NCI-H2227 treated with DMSO at 0.1 percent for 48 hours (cell line): ENCODE data around the gene LHX3.
"Not testable (repeated sequence)": the region's sequence is repeated elsewhere in the genome, so short reads cannot be mapped to it uniquely, and the experiment has no call there.

ENCODE experiments used
- DNase-seq: peaks from one replicate; lab custom pipeline; 2025; lab: John Stamatoyannopoulos, UW

Gene LHX3

GRCh38 chr9:136153381-136154065 is 51.4 kb downstream of the LHX3 start:
- no peak for DNase-seq

GRCh38 chr9:136152931-136153330 is 52.0 kb downstream of the LHX3 start:
- DNase-seq: no peak

DNA sequence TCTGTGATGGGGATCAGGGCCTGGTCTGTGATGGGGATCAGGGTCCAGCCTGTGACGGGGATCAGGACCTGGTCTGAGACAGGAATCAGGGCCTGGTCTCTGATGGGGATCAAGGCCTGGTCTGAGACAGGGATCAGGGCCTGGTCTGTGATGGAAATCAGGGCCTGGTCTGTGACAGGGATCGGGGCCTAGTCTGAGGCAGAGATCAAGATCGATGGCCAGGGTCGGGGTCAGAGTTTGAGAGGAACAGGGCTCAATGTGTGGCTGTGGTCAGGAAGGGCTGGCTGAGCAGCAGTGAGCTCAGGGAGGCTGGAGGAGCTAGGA is 52.4 kb downstream of the LHX3 start:
- no peak for DNase-seq

GRCh38 chr9:136151848-136152542 is 52.9 kb downstream of the LHX3 start:
- no peak for DNase-seq

- no peak for DNase-seq
These were observed 53.6 kb downstream of the LHX3 start for GRCh38 chr9:136151214-136151804.

GRCh38 chr9:136150664-136151213 is 54.2 kb downstream of the LHX3 start:
- not testable (repeated sequence) for DNase-seq

GRCh38 chr9:136149853-136150252 is 55.1 kb downstream of the LHX3 start:
- DNase-seq: no peak

DNA sequence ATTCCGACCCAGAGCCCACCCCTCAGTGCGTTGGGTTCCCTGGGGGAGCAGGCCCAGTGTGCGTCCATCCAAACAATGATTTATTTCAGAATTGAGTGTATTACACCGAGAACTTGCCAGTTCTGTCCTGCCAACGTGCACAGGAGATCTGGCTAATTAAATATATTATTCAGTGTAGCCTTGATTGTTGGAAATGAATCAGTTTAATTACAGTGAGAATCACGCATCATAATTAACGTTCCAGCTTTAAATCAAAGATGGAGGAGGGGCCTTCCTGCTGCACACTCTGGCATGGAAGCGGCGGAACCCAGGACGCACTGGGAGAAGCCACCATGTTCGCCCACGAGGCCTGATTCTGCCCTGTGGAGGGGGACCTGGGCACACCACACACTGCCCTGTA is 55.6 kb downstream of the LHX3 start:
- DNase-seq: no peak

- no peak for DNase-seq
These were observed 56.2 kb downstream of the LHX3 start for GRCh38 chr9:136148766-136149165.

- no peak for DNase-seq
These were observed 56.8 kb downstream of the LHX3 start for GRCh38 chr9:136147890-136148714.

- no peak for DNase-seq
These were observed 57.7 kb downstream of the LHX3 start for GRCh38 chr9:136147038-136147889.
